Measurements from ENCODE around the gene COL26A1. TPM values are rescaled to one million over a fixed set of nuclear protein-coding genes. Genes with fewer than 3 reads are reported as not detected.
A peak's percentile ranks its signal among the peaks of the same experiment; 100 is the strongest.
"Not testable (repeated sequence)": the region's sequence is repeated elsewhere in the genome, so short reads cannot be mapped to it uniquely, and the experiment has no call there.

The COL26A1 gene
- total RNA-seq, 1 donor from 2014 or later: 155 TPM

- no peak overlapping the region for H3K4me3 Mint-ChIP-seq (ENCODE audit: unreplicated experiment)
- H3K36me3 Mint-ChIP-seq (ENCODE audit: low read depth): peaks cover 13% of the 10 kb centered on the region
- no peak for DNase-seq (ENCODE audit: low spot score)
- H3K9me3 Mint-ChIP-seq (ENCODE audit: low read depth): peaks cover 14% of the 10 kb centered on the region
- H3K27ac Mint-ChIP-seq (ENCODE audit: unreplicated experiment): no peak overlapping the region
- TF ChIP-seq, protein P1, sequence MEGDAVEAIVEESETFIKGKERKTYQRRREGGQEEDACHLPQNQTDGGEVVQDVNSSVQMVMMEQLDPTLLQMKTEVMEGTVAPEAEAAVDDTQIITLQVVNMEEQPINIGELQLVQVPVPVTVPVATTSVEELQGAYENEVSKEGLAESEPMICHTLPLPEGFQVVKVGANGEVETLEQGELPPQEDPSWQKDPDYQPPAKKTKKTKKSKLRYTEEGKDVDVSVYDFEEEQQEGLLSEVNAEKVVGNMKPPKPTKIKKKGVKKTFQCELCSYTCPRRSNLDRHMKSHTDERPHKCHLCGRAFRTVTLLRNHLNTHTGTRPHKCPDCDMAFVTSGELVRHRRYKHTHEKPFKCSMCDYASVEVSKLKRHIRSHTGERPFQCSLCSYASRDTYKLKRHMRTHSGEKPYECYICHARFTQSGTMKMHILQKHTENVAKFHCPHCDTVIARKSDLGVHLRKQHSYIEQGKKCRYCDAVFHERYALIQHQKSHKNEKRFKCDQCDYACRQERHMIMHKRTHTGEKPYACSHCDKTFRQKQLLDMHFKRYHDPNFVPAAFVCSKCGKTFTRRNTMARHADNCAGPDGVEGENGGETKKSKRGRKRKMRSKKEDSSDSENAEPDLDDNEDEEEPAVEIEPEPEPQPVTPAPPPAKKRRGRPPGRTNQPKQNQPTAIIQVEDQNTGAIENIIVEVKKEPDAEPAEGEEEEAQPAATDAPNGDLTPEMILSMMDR (IDR thresholded peaks at IDR 0.05): no peak
- H3K27me3 Mint-ChIP-seq (ENCODE audit: low read depth): no peaks in the 10 kb centered on the region
- H3K4me1 Mint-ChIP-seq (ENCODE audit: low read depth): no peaks in the 10 kb centered on the region
Measured at GRCh38 chr7:101479217-101479616, 116.5 kb downstream of the COL26A1 start.

DNA sequence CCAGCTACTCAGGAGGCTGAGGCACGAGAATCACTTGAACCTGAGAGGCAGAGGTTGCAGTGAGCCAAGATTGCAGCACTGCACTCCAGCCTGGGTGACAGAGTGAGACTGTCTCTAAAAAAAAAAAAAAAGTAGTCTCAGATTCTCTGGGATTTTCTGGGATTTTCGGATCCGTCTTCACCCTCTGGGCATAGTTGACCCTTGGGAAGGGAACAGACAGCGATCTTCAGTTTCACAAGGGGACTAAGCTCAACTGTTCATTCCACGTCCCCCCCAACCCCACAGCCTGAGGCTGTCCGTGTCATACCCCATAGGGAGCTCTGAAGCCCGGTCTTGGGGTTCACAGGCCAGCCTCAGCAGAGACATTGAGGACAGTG lies 123.4 kb downstream of the COL26A1 start:
- H3K36me3 Mint-ChIP-seq (ENCODE audit: low read depth); H3K9me3 Mint-ChIP-seq (ENCODE audit: low read depth); H3K4me3 Mint-ChIP-seq (ENCODE audit: unreplicated experiment); H3K27me3 Mint-ChIP-seq (ENCODE audit: low read depth); DNase-seq (ENCODE audit: low spot score): not testable (repeated sequence)
- peaks cover 25% of the 10 kb centered on the region for H3K4me1 Mint-ChIP-seq (ENCODE audit: low read depth)
- peak overlapping the region; percentile 6 for H3K27ac Mint-ChIP-seq (ENCODE audit: unreplicated experiment)

DNA sequence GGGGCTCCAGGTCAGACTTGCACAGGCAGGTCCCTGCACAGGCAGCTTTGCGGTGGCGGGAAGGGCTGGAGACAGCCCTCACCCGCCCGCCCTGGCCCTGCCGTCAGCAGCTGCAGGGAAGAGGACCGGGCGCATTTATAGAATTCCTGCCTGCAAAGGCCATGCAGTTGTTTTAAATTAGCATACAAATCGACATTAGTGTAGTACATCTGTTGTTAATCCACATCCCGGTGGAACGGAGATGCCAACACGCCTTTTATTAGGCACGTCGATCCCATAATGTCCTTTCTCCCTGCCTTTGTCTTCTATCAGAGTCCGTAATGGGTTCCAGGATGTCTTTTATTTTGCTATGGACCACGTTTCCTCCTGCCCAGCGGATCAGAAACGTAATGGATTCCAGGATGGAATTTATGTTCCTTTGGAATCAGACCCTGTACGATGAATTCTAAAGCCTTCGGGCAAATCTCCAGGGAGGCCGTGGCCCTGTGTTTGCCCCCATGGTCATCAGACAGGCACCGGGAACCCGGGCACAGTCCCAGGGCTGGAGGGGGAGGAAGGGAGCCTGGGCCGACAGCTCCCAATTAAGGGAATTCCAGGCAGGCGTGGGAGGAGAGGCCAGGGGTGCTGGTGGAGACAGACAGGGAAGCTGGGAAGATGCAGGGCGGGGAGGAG lies 123.9 kb downstream of the COL26A1 start:
- Mint-ChIP-seq H3K36me3 (ENCODE audit: low read depth) (no peaks in the 10 kb centered on the region), H3K4me1 (ENCODE audit: low read depth) (peaks cover 25% of the 10 kb centered on the region), H3K27me3 (ENCODE audit: low read depth) (no peaks in the 10 kb centered on the region), H3K9me3 (ENCODE audit: low read depth) (no peaks in the 10 kb centered on the region), H3K4me3 (ENCODE audit: unreplicated experiment) (no peak overlapping the region), H3K27ac (ENCODE audit: unreplicated experiment) (peak overlapping the region; percentile 63)
- peak; percentile 94 for DNase-seq (ENCODE audit: low spot score)
- TF ChIP-seq, protein P1 (IDR thresholded peaks at IDR 0.05): no peak

DNA sequence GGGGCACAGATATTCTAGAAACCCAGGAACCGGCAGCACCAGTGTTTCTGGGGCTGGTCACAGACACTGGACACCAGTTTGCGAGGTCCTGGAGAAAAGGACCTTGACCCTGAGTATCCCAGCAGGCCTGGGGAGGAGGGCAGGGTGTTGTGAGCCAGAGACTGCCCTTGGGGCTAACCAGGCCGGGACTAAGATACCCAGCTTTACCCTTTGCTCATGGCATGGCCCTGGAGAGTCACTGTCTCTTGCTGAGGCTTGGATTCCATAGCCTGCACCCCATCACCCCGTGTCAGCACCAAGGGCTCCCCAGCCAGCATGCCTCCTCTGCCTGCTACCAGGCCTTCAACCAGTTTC lies 124.4 kb downstream of the COL26A1 start:
- Mint-ChIP-seq H3K4me3 (ENCODE audit: unreplicated experiment) (no peak overlapping the region), H3K36me3 (ENCODE audit: low read depth) (no peaks in the 10 kb centered on the region), H3K9me3 (ENCODE audit: low read depth) (no peaks in the 10 kb centered on the region), H3K27ac (ENCODE audit: unreplicated experiment) (peak overlapping the region; percentile 63), H3K4me1 (ENCODE audit: low read depth) (peaks cover 25% of the 10 kb centered on the region), H3K27me3 (ENCODE audit: low read depth) (no peaks in the 10 kb centered on the region)
- DNase-seq (ENCODE audit: low spot score): no peak
- TF ChIP-seq, protein P1 (IDR thresholded peaks at IDR 0.05): no peak

- H3K27me3 Mint-ChIP-seq (ENCODE audit: low read depth): no peaks in the 10 kb centered on the region
- TF ChIP-seq, protein P1 (IDR thresholded peaks at IDR 0.05): no peak
- DNase-seq (ENCODE audit: low spot score): no peak
- H3K4me1 Mint-ChIP-seq (ENCODE audit: low read depth): peaks cover 25% of the 10 kb centered on the region
- H3K9me3 Mint-ChIP-seq (ENCODE audit: low read depth): no peaks in the 10 kb centered on the region
- no peak overlapping the region for H3K4me3 Mint-ChIP-seq (ENCODE audit: unreplicated experiment)
- no peaks in the 10 kb centered on the region for H3K36me3 Mint-ChIP-seq (ENCODE audit: low read depth)
- H3K27ac Mint-ChIP-seq (ENCODE audit: unreplicated experiment): no peak overlapping the region
Measured at GRCh38 chr7:101487753-101488152, 125.1 kb downstream of the COL26A1 start.
